H1 (cell line): ENCODE results near the gene POU5F1. TPM values are rescaled to one million over a fixed set of nuclear protein-coding genes. Genes with fewer than 3 reads are reported as not detected.

Experiments
- CTCF ChIA-PET: fragments of 300-600 bp; sonication (Branson Sonifier 250); formaldehyde crosslinking; loops from one replicate; lab custom pipeline; 2021; ENCODE audit not compliant: partially characterized antibody; lab: Charles Lee
- POLR2A ChIA-PET: fragments of 300-600 bp; sonication (Branson Sonifier 250); formaldehyde crosslinking; loops from one replicate; lab custom pipeline; 2021; ENCODE audit warnings: inconsistent platforms; ENCODE audit not compliant: partially characterized antibody; lab: Charles Lee
- DNase-seq, 2 experiments: peaks; one replicate each; pipeline versions ENCODE4 v3.0.0 to v3.0.0-alpha.2; 2010 to 2022; ENCODE audit warnings: low spot score in 2 of 2, low read depth in 1 of 2, mixed read lengths in 1 of 2
- FAIRE-seq: peaks from 2 replicates; lab custom pipeline; 2011; peaks lifted over from hg19 to GRCh38; lab: Jason Lieb, UNC
- H2AFZ ChIP-seq: 2 replicates; pipeline ENCODE4 v1.8.1; 2012; ENCODE audit warnings: low read length, inconsistent platforms
- H2AK5ac ChIP-seq: 2 replicates; pipeline ENCODE4 v1.6.1; 2013; ENCODE audit warnings: low read depth, low read length
- H2BK120ac ChIP-seq: replicated peaks from 2 replicates; pipeline ENCODE3; 2013; ENCODE audit warnings: low read depth, low read length, inconsistent platforms
- H2BK12ac ChIP-seq: 2 replicates; pipeline ENCODE4 v1.6.1; 2013; ENCODE audit warnings: low read depth, low read length
- H2BK15ac ChIP-seq: 2 replicates; pipeline ENCODE4 v1.6.1; 2013; ENCODE audit warnings: low read length
- H2BK20ac ChIP-seq: 2 replicates; pipeline ENCODE4 v1.6.1; 2013; ENCODE audit warnings: low read length
- H2BK5ac ChIP-seq: 2 replicates; pipeline ENCODE4 v1.6.1; 2013; ENCODE audit warnings: low read depth, low read length
- H3K14ac ChIP-seq: 2 replicates; pipeline ENCODE4 v1.6.1; 2013; ENCODE audit warnings: inconsistent platforms; ENCODE audit not compliant: insufficient read length
- H3K18ac ChIP-seq: 2 replicates; pipeline ENCODE4 v1.6.1; 2013; ENCODE audit warnings: low read length; ENCODE audit errors: extremely low read depth
- H3K23ac ChIP-seq: 2 replicates; pipeline ENCODE4 v1.6.1; 2013; ENCODE audit warnings: inconsistent platforms; ENCODE audit not compliant: insufficient read length
- H3K23me2 ChIP-seq: 2 replicates; pipeline ENCODE4 v1.6.1; 2013; ENCODE audit warnings: low read depth, low read length
- H3K27ac ChIP-seq: 2 replicates; pipeline ENCODE4 v1.6.1; 2011; ENCODE audit warnings: low read depth, low read length, inconsistent platforms
- H3K27me3 ChIP-seq, 4 experiments: replicated peaks in 1 of 4; 1 replicate in 1 of 4; 2 replicates in 3 of 4; pipeline versions ENCODE4 v1.6.1 to v1.8.1; 2011 to 2013; ENCODE audit warnings: low read length in 3 of 4, mild to moderate bottlenecking in 3 of 4, inconsistent platforms in 2 of 4, mixed read lengths in 2 of 4, moderate library complexity in 1 of 4; ENCODE audit not compliant: control insufficient read depth in 3 of 4, insufficient read depth in 3 of 4; ENCODE audit errors: extremely low read depth in 1 of 4
- H3K36me3 ChIP-seq, 4 experiments: 2 replicates each; pipeline versions ENCODE4 v1.6.1 to v1.8.1; 2011 to 2013; ENCODE audit warnings: mild to moderate bottlenecking in 4 of 4, low read length in 3 of 4, moderate library complexity in 2 of 4, control low read depth in 1 of 4, inconsistent platforms in 1 of 4; ENCODE audit not compliant: insufficient read depth in 4 of 4, control insufficient read depth in 2 of 4
- H3K4ac ChIP-seq: replicated peaks from 2 replicates; pipeline ENCODE3; 2013; ENCODE audit warnings: low read length, low read depth, mixed read lengths, inconsistent platforms; ENCODE audit not compliant: insufficient read length
- H3K4me1 ChIP-seq, 4 experiments: replicated peaks in 1 of 4; 1 replicate in 1 of 4; 2 replicates in 3 of 4; pipeline versions ENCODE4 v1.6.1 to v1.8.1; 2011 to 2013; ENCODE audit warnings: low read length in 3 of 4, inconsistent platforms in 2 of 4, mixed read lengths in 1 of 4; ENCODE audit not compliant: insufficient read depth in 4 of 4, control insufficient read depth in 3 of 4
- H3K4me2 ChIP-seq, 2 experiments: 2 replicates each; pipeline versions ENCODE4 v1.6.1 to v1.8.1; 2011 to 2013; ENCODE audit warnings: low read depth in 2 of 2, low read length in 2 of 2, control low read depth in 1 of 2, inconsistent platforms in 1 of 2, mild to moderate bottlenecking in 1 of 2; ENCODE audit not compliant: insufficient read depth in 1 of 2
- H3K4me3 ChIP-seq, 4 experiments: fragments of 200-600, 300-600 bp in 1 of 4; sonication (generic), shearing (Covaris generic), sonication (Bioruptor Twin) in 1 of 4; 2 replicates each; pipeline versions ENCODE4 v1.5.1 to v1.8.1; 2011 to 2016; ENCODE audit warnings: low read length in 4 of 4, low read depth in 3 of 4, control low read depth in 2 of 4, inconsistent platforms in 2 of 4, mild to moderate bottlenecking in 2 of 4, mixed read lengths in 1 of 4, moderate library complexity in 1 of 4; ENCODE audit not compliant: insufficient read depth in 2 of 4; ENCODE audit errors: extremely low read depth in 1 of 4
- H3K56ac ChIP-seq: replicated peaks from 2 replicates; pipeline ENCODE3; 2013; ENCODE audit warnings: low read depth, mild to moderate bottlenecking, mixed read lengths, low read length, inconsistent platforms; ENCODE audit not compliant: insufficient read length
- H3K79me1 ChIP-seq: 2 replicates; pipeline ENCODE4 v1.6.1; 2013; ENCODE audit warnings: low read depth, low read length, control low read depth
- H3K79me2 ChIP-seq, 2 experiments: 2 replicates each; pipeline versions ENCODE4 v1.6.1 to v1.8.1; 2012 to 2013; ENCODE audit warnings: low read length in 2 of 2, mild to moderate bottlenecking in 2 of 2, inconsistent platforms in 1 of 2; ENCODE audit not compliant: insufficient read depth in 2 of 2, control insufficient read depth in 1 of 2
- H3K9ac ChIP-seq, 4 experiments: replicated peaks in 1 of 4; 1 replicate in 1 of 4; 2 replicates in 3 of 4; pipeline versions ENCODE4 v1.6.1 to v1.8.1; 2011 to 2013; ENCODE audit warnings: low read depth in 3 of 4, low read length in 3 of 4, control low read depth in 2 of 4, mild to moderate bottlenecking in 2 of 4, moderate library complexity in 2 of 4, inconsistent platforms in 1 of 4; ENCODE audit errors: extremely low read depth in 1 of 4
- H3K9me3 ChIP-seq, 2 experiments: 2 replicates each; pipeline versions ENCODE4 v1.6.1 to v1.8.1; 2012 to 2013; ENCODE audit warnings: mild to moderate bottlenecking in 2 of 2, moderate library complexity in 2 of 2, control low read depth in 1 of 2, inconsistent platforms in 1 of 2, low read depth in 1 of 2, low read length in 1 of 2, mixed read lengths in 1 of 2; ENCODE audit not compliant: insufficient read depth in 2 of 2
- H4K20me1 ChIP-seq, 2 experiments: replicated peaks in 1 of 2; 2 replicates each; pipeline versions ENCODE3 to v1.8.1; 2011 to 2013; ENCODE audit warnings: inconsistent platforms in 2 of 2, low read length in 2 of 2, mild to moderate bottlenecking in 1 of 2; ENCODE audit not compliant: insufficient read depth in 2 of 2, control insufficient read depth in 1 of 2
- H4K5ac ChIP-seq: 2 replicates; pipeline ENCODE4 v1.6.1; 2013; ENCODE audit warnings: low read length, low read depth, mixed read lengths, inconsistent platforms; ENCODE audit not compliant: insufficient read length
- H4K8ac ChIP-seq: 2 replicates; pipeline ENCODE4 v1.8.0; 2013; ENCODE audit warnings: mild to moderate bottlenecking, moderate library complexity, low read length, inconsistent platforms; ENCODE audit not compliant: insufficient read depth; ENCODE audit errors: extremely low read depth
- H4K91ac ChIP-seq: replicated peaks from 2 replicates; pipeline ENCODE3; 2013; ENCODE audit warnings: low read length, mixed read lengths, inconsistent platforms; ENCODE audit not compliant: insufficient read length
- BCL11A ChIP-seq, 2 experiments: IDR thresholded peaks; one replicate each; pipeline ENCODE4 v1.6.1; 2011; ENCODE audit warnings: low read depth in 2 of 2, low read length in 2 of 2, mild to moderate bottlenecking in 2 of 2
- CBX5 ChIP-seq: fragments of 300-800, 300-1000 bp; sonication (generic); IDR thresholded peaks from 2 replicates; pipeline ENCODE4 v1.7.1; 2016; ENCODE audit warnings: antibody characterized with exemption, low read length, low read depth
- HDAC2 ChIP-seq, 2 experiments: fragments of 300-600 bp in 1 of 2; sonication (generic) in 1 of 2; IDR thresholded peaks; 2 replicates each; pipeline ENCODE4 v1.6.1; 2011 to 2012; ENCODE audit warnings: low read depth in 2 of 2, low read length in 2 of 2, mild to moderate bottlenecking in 2 of 2, moderate library complexity in 2 of 2, borderline replicate concordance in 1 of 2, inconsistent platforms in 1 of 2
- JUN ChIP-seq: IDR thresholded peaks from 2 replicates; pipeline ENCODE4 v1.6.1; 2011; ENCODE audit warnings: low read depth, mild to moderate bottlenecking, improper control_type of control experiment, low read length
- KDM4A ChIP-seq: IDR thresholded peaks from one replicate; pipeline ENCODE4 v1.7.1; 2012; ENCODE audit warnings: low read depth, mild to moderate bottlenecking, moderate library complexity, low read length, inconsistent platforms; ENCODE audit not compliant: severe bottlenecking
- RAD21 ChIP-seq, 2 experiments: IDR thresholded peaks in 1 of 2; conservative IDR thresholded peaks in 1 of 2; 2 replicates each; pipeline ENCODE4 v1.6.1; 2011; ENCODE audit warnings: low read depth in 2 of 2, low read length in 2 of 2, improper control_type of control experiment in 1 of 2, inconsistent platforms in 1 of 2, mild to moderate bottlenecking in 1 of 2, moderate library complexity in 1 of 2
- WGBS, 2 experiments: shearing (Covaris generic) in 1 of 2; methylation state at CpG; one replicate each; pipeline versions ENCODE4 v1.1.6 to v1.1.7; 2013 to 2015; ENCODE audit warnings: low lambda C conversion rate in 2 of 2, mixed read lengths in 2 of 2, inconsistent platforms in 1 of 2, low coverage in 1 of 2, missing lambda C conversion rate in 1 of 2; ENCODE audit not compliant: insufficient replicate concordance in 2 of 2, insufficient coverage in 1 of 2, insufficient read length in 1 of 2; ENCODE audit errors: extremely low coverage in 1 of 2, missing lambda C conversion rate in 1 of 2; 5-methylcytosine and 5-hydroxymethylcytosine counted together
- polyA plus RNA-seq, 7 experiments: library from polyadenylated mRNA; depleted of rRNA in 3 of 7; stranded (reverse) in 5 of 7; unstranded in 2 of 7; fragments of >200 nt in 5 of 7; fragments of 200-250 nt in 2 of 7; gene quantifications; 1 replicate in 5 of 7; 2 replicates in 1 of 7; 4 replicates in 1 of 7; pipeline versions ENCODE4 v1.2.1 to v1.2.3, GENCODE V29; 2011 to 2013; ENCODE audit warnings: missing spikeins in 2 of 7, mixed read lengths in 2 of 7
- total RNA-seq: library from RNA; stranded (reverse); fragmentation: NEBNext Ultra II Directional; extraction: Animal tissue kit (Norgen Biotek cat#: 25700); gene quantifications from 2 replicates; pipeline ENCODE4 v1.2.1, GENCODE V29; 2021
- TF ChIP-seq, protein P1 (sequence below), 3 experiments: IDR thresholded peaks; 1 replicate in 2 of 3; 2 replicates in 1 of 3; pipeline versions ENCODE4 v1.5.1 to v1.6.1; 2011; ENCODE audit warnings: low read length in 3 of 3, mild to moderate bottlenecking in 3 of 3, inconsistent platforms in 2 of 3, low read depth in 1 of 3, moderate library complexity in 1 of 3; ENCODE audit not compliant: insufficient read depth in 1 of 3; ENCODE audit errors: control extremely low read depth in 1 of 3

POU5F1 gene
- total and polyA plus RNA-seq, 2 of the 8 experiments (the other 6 are each of a cell fraction or from before 2014, with no cell fraction given), result 2,437 to 2,526 TPM

DNA sequence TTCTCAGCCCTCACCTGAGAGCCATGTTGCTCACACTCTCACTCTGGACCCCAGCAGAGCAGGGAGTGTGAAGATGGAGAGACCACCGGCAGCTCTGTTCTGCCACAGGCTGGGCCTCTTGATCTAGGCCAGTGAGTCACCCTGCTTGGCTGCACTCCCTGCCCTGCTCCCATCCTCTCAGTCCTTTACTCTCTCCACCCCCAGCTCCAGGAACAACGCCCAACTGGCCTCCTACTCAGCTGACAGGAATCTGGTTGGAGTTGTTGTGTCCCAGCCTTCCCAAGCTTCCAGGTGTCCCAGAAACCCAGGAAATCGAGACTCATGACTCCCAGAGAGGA lies 56.0 kb downstream of the POU5F1 start, which contains the start of gene PSORS1C1:
TSS of gene PSORS1C1 (plus strand) at position 260 of the 338 bp plus-strand sequence. CDS start 14,833 bp downstream, outside the sequence.
- DNase-seq, result no peak

More for the DNA sequence above, 56.0 kb downstream of the POU5F1 start, which contains the start of gene PSORS1C1:
- H4K91ac ChIP-seq, result peak within 1 kb of the TSS; percentile 49
- H3K4me3 ChIP-seq, result no peak within 1 kb of the TSS; a peak in 1 of 8 replicates
- H2BK120ac ChIP-seq, result no peak within 1 kb of the TSS
- peak within 1 kb of the TSS; percentile 62; the same call in 1 of the 2 replicates for H2BK12ac ChIP-seq
- H2AFZ ChIP-seq, result peak within 1 kb of the TSS; percentile 76
- peaks cover 0 to 20% (median 9%) of the 10 kb centered on the region in 4 experiments; a peak in 6 of 7 replicates for H3K4me1 ChIP-seq
- TF ChIP-seq BCL11A (IDR thresholded peaks at IDR 0.05; ENCODE audit: low read depth in 2 of 2, low read length in 2 of 2) (no peak), RAD21 (IDR thresholded peaks at IDR 0.05 in 1 of 2, conservative IDR thresholded peaks at IDR 0.05 in 1 of 2; ENCODE audit: low read depth in 2 of 2, low read length in 2 of 2) (no peak), HDAC2 (IDR thresholded peaks at IDR 0.05; ENCODE audit: borderline replicate concordance in 1 of 2, low read depth in 2 of 2, low read length in 2 of 2) (no peak), CBX5 (no peak), JUN (no peak), KDM4A (no peak)
- TF ChIP-seq, protein P1, sequence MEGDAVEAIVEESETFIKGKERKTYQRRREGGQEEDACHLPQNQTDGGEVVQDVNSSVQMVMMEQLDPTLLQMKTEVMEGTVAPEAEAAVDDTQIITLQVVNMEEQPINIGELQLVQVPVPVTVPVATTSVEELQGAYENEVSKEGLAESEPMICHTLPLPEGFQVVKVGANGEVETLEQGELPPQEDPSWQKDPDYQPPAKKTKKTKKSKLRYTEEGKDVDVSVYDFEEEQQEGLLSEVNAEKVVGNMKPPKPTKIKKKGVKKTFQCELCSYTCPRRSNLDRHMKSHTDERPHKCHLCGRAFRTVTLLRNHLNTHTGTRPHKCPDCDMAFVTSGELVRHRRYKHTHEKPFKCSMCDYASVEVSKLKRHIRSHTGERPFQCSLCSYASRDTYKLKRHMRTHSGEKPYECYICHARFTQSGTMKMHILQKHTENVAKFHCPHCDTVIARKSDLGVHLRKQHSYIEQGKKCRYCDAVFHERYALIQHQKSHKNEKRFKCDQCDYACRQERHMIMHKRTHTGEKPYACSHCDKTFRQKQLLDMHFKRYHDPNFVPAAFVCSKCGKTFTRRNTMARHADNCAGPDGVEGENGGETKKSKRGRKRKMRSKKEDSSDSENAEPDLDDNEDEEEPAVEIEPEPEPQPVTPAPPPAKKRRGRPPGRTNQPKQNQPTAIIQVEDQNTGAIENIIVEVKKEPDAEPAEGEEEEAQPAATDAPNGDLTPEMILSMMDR (IDR thresholded peaks at IDR 0.05; ENCODE audit: control extremely low read depth in 1 of 3, insufficient read depth in 1 of 3, low read depth in 1 of 3, low read length in 3 of 3), result no peak
- no peak within 1 kb of the TSS for H3K9ac ChIP-seq
- H3K27me3 ChIP-seq, result peaks cover 0 to 11% (median 3%) of the 10 kb centered on the region in 4 experiments; a peak in 3 of 7 replicates
- WGBS, 2 experiments, result 76% methylated on average over 3 of the region's 3 CpGs; no CpG with 5 or more reads in 1 of the 2 experiments
- ChIA-PET POLR2A (interaction anchor here (68.5 kb wide), 1 partner anchor 54 kb away, joined by 2251 read pairs; the partner anchor contains the start of genes CCHCR1, POU5F1, PSORS1C2 and TCF19), CTCF (interaction anchor here (1.3 to 10.6 kb wide), 5 partner anchors 12 to 82 kb away, joined by 4 to 187 read pairs (median 7); no protein-coding TSS in a partner anchor)
- H3K27ac ChIP-seq, result no peak within 1 kb of the TSS
- H2BK20ac ChIP-seq, result peak within 1 kb of the TSS; percentile 55
- no peak within 1 kb of the TSS; the same call in 1 of the 2 replicates for H4K8ac ChIP-seq
- no peaks in the 10 kb centered on the region for H3K79me1 ChIP-seq
- H2AK5ac ChIP-seq, result no peak within 1 kb of the TSS
- no peak within 1 kb of the TSS for H3K23ac ChIP-seq
- 0 out of 2 replicates have a peak within 1 kb of the TSS, but pooled peaks have one; percentile 63 for H2BK15ac ChIP-seq
- H3K9me3 ChIP-seq, result no peaks in the 10 kb centered on the region
- H3K56ac ChIP-seq, result no peak within 1 kb of the TSS
- H3K23me2 ChIP-seq, result no peaks in the 10 kb centered on the region; the same call in 1 of the 2 replicates
- peak within 1 kb of the TSS; percentile 62 for H3K18ac ChIP-seq
- no peak within 1 kb of the TSS for H3K14ac ChIP-seq
- H4K20me1 ChIP-seq, result no peaks in the 10 kb centered on the region
- H3K79me2 ChIP-seq, result no peaks in the 10 kb centered on the region
- peak within 1 kb of the TSS; percentile 29; the same call in 1 of the 2 replicates for H2BK5ac ChIP-seq
- no peak for FAIRE-seq
- no peaks in the 10 kb centered on the region for H3K36me3 ChIP-seq
- H3K4ac ChIP-seq, result no peak within 1 kb of the TSS
- H4K5ac ChIP-seq, result no peak within 1 kb of the TSS
- peak within 1 kb of the TSS in 1 of 2 experiments; percentile 2; a peak in 1 of 4 replicates for H3K4me2 ChIP-seq
